Posterior cingulate gyrus (tissue), 11 donors: ENCODE data around the gene EN1.

ENCODE experiments used
- DNase-seq, 10 donors: peaks; one replicate each; pipeline versions ENCODE4 v3.0.0 to v3.0.0-alpha.2; 2020 to 2021; ENCODE audit warnings: mixed read lengths in 3 of 10
- intact Hi-C: fragments of 100-400 bp; cut with DNase I; formaldehyde crosslinking; loops from one replicate; pipeline ENCODE4 v1.15.1; 2023

Gene EN1

DNA sequence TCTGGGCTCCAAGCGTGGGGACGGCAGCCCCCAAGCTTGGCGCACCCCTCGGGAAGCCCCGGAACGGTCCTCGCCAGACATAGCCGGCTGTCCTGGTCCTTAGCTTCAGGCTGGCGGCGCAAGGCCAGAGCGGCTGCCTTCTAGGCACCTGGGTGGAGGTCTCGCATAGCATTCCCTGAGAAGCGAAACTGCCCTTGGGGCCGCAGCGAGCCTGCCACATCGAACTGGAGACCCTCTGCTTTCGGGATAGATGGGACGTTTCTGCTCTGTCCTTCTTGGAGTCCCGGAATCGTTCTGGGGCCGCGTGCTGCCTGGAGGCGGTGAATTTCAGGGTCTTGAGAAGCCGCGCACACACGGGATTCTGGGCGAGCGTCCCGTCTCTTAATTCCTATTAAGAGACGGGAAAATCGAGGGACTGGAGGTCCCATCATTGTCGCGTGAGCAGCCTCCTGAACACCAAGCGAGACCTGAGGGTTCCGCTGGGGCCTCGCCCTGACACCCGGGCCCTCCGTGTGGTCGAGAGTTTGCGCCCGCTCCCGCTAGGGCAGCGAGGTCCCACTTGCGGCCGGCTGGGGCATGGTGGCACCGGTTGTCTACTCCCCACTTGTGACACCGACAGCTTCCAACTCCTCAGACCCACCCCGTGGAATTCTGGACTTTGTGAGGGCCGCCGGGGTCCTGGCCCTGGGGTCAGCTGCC lies 9.7 kb upstream of the EN1 start:
- DNase-seq, result no peak
- intact Hi-C loops, result loop anchor here (5.0 kb wide), 1 partner anchor 485 kb away; no protein-coding TSS in a partner anchor

DNA sequence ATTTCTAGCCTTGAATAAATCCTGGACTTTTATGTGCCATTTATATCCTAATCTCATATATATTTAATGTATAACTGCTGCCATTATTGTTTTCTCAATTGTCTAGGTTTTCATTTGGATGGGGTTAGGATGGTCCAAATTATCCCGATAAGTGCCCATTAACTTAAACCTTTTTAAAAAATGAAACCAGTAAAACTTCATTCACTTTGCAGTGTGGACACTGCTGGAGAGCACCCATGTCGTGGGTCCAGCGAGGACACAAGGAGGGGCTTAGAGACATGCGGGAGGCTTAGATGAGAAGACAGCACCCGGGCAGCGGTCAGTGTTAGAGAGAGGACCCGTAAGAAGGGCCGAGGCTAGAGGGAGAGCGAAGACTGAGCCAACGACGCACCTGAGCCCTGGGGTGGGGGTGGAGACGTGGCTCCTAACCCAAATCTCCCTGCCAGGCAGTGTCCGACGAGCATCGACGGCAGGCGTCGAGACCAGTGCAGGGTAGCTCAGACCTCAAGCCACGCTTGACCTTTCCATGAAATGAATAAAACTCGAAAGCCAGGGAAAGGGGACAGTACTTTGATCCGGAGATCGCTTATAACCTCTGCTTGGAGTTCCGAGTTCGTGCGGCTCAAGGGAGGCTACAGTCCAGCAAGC lies 9.0 kb upstream of the EN1 start:
- DNase-seq, result no peak
- intact Hi-C loops, result loop anchor here (5.0 kb wide), 1 partner anchor 484 kb away; no protein-coding TSS in a partner anchor

DNA sequence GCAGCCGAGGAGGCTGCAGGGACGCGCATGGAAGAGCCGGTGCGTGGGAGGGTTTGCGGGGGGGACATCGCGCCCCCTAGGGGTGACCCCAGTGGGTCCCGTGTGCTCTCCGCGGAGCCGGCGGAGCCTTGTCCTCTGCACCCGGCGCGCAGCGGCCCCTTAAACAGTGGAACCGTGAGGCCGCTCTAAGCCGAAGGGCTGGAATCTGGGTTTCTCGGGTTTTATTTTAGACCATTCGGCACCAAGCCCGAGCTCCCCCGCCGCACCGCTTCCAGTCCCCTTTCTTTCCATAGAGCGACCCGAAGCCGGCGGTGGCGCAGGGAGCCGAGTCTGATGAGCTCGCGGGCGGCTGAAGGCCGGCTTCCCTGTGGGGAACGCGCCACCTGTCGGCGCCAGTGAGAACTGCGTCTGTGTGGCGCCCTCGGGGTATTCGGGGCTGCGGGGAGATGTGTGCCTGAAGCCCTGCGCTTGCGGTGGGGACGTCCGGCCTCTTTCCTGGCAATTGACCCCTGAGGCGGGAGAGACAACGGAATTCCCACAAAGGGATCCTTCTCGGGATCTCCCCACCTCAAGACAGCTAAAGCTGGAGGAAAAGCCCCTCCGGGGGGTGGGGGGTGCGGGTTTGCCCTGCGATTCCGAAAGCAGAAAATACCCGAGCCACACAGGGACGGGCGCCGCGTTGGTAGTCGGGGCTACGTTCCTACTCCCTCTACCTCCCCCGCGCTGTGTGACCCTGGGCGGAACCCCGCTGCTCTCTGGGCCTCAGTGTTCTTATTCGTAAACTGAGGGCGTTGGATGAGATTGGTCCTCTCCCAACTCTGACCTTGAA lies 8.2 kb upstream of the EN1 start:
- intact Hi-C loops, result loop anchor here (1.0 to 5.0 kb wide), 3 partner anchors 483 to 809 kb away; no protein-coding TSS in a partner anchor
- DNase-seq, result peak; percentile 42 to 96 (median 82)

DNA sequence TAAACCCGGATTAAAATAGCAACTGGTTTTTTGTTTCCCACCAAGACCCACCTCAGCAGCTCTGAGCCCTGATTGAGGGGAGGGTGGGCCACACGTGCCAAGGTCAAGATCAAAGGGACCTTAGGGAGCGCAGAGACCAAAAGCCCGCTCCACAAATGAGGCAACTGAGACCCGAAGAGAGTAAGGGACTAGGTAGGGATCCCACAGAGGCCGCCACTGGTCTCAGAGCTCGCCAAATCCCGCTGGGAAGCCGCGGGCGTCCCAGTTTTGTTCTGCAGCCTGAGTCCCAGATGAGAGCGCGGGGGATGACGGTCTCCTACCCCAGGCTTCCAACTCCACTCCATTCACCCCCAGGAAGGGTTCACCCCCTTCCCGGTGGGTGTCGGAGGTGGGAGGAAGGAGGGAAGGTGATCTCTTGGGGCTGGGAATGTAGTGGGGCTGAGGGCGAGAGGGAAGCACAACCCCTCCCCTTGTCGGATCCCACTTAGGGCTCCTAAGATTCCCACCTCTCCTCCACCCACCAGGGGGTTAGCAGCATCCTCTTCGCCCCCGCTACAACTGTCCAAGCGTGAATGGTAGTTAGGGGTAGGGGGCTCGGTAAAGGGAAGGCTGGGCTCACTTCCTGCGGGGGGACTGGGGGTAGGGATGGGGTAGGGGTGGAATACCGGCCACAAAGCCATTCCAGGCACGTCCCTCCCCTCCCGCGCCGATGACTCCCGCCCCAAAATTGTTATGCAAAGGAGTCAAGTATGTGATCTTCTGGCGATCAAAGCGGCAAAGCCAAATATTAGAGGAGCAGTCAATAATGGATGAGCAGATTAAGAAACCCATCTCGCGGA lies 7.3 kb upstream of the EN1 start:
- DNase-seq, result no peak
- intact Hi-C loops, result loop anchor here (1.0 to 5.0 kb wide), 3 partner anchors 482 to 808 kb away; no protein-coding TSS in a partner anchor

DNA sequence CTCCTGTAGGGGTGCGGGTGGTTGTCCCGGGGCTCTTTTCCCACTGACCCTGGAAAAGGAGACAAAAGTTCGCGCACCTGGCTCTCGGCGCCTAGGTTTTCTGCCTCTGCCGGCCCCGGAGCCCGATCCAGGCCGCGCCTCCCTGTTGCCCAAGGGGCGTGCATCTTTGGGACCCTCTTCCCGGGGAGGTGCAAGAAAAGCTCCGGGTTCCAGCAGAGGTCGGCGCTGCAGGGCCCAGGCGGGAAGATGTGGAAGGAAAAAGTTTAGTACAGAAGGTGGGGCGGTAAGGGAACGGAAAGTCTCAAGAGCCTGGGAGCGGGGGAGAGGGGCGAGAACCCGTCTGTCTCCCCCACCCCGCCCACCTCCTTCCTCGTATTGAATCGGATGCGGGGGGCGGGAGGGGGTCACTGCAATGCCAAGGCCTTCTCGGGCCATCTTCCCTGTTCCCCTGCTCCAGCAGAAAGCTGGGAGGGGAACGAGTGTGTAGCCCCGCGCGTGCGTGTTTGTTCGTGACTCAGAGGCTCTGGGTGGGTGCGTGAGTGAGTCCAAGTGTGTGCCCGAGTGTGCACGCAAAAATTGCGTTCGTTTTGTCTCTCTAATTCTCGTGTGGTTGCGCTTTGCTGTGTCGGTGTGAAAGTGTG lies 6.3 kb upstream of the EN1 start:
- no peak for DNase-seq
- intact Hi-C loops, result loop anchor here (2.0 kb wide), 1 partner anchor 807 kb away; no protein-coding TSS in a partner anchor

DNA sequence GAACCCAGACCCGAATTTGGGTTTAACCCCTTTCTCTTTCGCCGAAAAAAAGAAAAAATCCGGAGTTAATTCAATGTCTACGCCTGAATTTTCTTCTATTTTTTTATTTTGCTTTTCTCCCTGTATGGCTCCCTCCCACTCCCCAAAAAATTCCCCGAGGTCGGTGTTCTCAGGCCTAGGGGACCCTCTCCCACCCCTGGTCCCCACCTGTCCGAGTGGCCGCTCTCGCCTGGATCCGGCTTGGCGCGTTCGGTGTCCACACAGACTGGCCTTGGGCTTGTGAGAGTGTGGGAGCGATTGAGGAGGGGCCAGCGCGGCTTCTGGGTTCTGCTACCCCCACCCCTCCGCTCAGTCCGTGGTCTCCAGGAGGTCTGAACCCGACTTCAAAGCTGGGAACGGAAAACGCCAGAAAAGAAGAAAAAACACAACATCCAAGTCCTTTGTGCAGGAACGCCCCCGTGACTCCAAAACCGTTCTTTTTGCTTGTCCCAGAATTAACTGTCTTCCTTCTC lies 5.7 kb upstream of the EN1 start:
- no peak for DNase-seq
- intact Hi-C loops, result no loop called here

DNA sequence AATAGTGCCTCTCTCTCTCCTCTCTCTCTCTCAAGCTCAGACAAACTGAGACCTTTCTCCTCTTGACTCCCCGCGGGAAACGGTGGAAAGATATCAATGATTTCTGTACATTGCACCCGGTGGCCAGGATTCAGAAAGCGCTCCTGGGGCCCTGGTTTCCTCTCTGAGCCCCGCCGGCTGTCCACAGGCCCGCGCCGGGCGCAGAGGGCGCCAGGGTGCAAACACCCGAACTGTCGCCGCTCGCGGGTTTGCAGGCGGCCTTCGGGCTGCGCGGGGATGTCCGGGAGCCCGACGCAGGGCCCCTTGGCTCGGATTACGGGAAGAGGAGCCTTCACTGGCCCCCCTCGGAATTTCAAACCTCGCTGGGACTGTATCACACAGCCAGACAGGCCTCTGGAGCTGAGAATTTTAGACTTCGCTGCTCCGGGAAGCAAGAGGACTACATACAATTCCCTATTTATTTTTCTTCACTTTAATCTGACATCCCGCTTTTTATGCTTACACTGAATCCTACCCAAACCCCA lies 5.2 kb upstream of the EN1 start:
- DNase-seq, result no peak
- intact Hi-C loops, result no loop called here

DNA sequence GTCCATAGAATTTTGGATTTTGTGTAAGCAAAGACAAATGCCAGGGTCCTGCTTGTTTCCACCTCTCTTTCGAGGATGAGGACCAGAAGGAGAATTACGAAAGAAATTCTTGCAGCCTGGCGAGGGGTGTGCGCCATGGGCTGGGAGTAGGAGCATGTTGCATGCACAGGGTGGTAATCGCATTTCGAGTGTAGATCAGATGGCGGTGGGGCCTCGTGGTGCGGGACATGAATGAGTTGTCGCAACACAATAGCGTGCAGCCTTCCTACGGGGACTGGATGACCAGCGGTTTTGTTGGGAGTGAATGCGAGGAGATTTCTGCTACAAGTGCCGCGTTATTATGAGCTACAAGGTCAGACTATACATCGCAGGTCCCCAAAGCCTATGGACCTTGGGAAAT lies 4.2 kb upstream of the EN1 start:
- intact Hi-C loops, result no loop called here
- no peak for DNase-seq

DNA sequence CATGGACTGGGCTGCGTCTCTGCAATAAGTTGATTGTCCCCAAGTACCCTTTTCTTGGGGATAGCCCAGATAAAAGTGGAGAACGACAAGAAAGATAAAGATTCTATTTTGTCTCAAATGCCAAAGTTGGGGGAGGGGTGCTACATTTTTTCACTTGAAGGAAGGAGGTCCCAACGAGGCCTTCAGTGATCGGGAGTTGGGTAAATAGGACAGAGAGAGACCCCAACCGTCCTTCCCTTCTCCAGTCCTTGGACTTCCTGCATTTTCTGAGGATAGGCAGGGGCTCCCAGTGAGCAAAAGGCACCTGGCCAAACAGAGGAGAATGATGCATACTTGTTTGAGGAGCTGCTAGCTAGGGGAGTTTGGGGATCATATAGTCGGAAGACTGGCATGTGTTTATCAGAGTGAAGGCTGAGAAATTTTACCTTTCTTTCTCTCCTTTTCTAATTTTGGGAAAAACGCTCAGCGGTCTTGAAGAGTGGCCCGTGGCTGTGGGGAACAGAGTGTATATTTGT lies 3.5 kb upstream of the EN1 start:
- intact Hi-C loops, result no loop called here
- DNase-seq, result no peak

DNA sequence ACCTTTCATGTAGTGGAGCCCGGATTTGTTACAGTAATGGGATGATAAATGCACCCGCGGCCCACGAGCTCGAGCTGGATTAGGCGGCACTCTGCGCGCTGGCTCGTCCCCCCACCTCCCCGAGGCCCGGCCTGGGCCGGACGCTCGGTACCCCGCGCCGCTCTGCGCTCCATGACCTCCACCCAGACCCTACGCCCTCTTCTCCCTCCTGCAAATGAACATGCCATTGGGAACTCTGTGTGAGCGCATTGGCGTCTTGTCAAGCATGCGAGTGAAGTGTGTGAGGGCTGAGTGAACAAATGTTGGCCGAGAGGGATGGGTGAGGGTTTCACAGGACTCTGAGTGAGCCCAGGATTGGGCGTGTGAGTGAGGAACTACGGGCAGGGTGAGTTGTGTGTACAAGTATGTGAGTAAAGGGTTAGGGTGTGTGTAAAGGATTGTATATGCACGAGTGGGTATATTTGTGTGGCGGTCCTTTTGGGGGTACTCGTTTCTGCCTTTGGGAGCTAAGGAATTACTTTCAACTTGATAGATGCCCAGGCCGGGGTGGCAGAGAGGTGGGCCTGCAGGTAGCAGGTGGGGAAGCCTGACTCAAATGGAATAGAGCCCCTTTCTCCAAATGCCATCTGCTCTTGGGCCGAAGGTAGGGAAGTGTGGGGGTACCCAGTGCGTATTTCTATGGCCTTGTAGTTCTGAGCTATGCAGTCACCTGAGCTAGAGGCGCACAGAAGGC lies 2.9 kb upstream of the EN1 start:
- DNase-seq, result peak in 1 of 10 donors; percentile 68
- intact Hi-C loops, result no loop called here

DNA sequence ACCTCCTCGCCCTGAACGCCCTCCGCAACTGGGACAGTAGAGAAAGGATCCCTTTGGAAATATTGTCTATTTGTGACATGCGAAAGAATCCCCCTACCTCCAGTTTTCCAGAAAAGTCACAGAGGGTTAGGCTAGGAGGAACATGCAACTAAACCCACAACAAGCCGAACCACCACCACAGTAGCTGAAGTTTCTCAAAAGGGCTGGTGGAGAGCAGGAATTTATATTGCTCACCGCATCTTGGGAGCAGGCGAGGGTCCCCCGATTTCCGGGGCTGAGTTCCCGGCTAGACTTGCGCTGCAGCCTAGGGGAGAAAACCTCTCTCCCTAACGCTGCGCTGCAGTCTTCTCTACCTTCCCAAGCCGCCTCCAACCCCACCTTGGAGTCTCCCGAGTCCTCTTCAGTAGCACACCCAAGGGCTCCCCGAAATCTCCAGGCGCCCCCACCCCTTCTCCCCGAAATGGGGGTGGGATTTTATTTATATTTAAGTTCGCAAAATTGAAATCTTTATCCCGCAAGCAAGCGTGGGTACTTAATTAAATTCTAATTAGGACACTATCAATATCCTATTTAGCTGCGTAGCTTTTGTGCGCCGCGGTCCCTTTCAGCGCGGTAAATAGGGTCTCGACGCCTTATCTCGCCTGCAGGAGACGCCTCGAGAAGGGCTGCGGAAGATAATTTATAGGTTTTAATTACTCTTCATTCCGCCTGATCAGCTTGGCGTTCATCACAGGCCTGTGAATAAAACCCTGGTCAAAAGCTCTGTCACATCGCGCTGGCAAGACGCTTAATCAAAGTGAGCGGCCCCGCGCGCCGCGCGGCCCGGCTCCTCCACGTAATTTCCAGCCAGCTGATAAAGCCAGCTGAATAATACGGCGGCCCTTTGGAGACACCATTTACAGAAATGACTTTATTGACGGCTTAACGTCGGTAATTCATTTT lies 2.0 kb upstream of the EN1 start:
- intact Hi-C loops, result no loop called here
- DNase-seq, result peak in 1 of 10 donors; percentile 59

DNA sequence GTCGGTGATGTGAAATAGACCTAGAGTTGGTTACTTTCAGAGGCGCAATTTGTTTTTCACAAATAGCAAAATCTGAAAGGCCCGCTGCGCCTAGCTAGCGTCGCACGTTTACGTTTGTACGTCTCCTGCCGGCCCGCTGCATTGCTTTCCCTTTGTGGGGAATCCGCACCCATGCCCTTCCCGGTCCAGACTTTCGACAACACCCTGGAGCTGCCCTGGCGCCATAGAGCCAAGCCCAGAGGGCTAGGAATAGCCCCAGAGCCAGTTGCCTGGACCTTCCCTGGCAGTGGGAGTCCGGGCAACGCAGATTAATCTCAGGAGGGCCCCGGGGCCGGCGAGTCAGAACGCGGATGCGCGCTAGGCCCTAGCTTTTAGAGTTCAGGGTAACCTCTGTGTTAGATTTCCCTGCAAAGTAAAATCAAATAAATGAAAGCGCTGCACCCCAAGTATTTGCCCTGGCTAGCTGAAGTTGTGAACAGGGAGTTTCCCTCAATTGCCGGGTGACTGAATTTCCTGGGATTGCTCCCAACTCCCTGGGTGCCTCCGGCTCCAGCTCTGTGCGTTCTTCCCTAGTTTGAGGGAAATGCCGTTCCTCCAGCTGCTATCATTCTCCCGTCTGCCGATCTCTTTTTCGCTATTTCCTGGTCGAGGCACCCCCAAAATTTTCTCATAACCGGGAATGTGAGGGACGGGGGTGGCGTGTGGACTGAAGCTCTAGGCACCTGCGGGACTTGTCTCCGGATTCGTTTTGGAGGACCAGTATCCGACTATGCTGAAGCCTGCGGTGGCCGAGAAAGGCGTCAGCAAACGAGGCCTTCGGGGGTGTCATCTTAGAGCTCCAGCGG lies 1.2 kb upstream of the EN1 start:
- intact Hi-C loops, result no loop called here

DNA sequence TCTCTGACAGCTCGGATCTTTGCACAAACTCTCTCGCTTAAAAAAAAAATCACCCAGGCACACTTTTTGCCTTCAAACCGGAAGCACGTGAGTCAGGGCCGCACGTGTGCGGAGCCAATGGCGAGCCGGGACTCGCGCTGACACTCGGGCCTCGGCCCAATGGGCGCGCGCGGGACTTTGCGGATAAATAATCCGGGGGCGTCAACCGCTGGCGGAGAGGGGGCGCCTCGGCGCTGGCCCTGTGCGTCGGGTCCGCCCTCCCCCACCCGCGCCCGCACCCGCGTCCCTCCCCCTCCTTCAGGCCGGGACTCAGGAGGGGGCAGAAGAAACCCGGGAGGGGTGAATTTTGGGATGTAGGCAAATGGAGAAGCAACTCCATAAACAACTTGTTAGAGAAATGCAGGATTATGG lies 319 bp upstream of the EN1 start:
- DNase-seq, result peak in 1 of 10 donors; percentile 67
- intact Hi-C loops, result no loop called here

More for the DNA sequence above, 1.2 kb upstream of the EN1 start:
- peak in 1 of 10 donors; percentile 63 for DNase-seq

DNA sequence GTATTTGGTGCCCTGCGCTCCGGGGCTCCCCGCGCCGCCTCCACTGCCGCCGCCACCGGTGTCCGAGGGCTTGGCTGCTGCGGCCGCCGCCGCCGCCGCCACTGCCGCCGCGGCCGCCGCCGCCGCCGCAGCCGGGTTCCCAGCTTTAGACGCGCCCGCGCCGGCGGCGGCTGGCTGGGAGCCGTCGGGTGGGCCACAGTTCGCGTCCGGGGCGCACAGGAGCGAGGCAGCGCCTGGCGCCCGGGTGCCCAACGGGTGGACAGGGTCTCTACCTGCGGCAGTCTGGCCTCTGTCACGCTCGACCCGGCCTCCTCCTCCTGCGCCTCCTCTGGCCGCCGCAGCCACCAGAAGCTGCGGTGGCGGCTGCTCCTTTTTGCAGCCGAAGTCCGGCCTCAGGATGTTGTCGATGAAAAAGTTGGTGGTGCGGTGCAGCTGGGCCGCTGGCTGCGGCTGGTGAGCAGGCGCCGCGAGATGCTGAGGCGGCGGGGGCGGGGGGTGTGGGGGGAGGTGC lies 951 bp downstream of the EN1 start:
- intact Hi-C loops, result no loop called here
- DNase-seq, result no peak

DNA sequence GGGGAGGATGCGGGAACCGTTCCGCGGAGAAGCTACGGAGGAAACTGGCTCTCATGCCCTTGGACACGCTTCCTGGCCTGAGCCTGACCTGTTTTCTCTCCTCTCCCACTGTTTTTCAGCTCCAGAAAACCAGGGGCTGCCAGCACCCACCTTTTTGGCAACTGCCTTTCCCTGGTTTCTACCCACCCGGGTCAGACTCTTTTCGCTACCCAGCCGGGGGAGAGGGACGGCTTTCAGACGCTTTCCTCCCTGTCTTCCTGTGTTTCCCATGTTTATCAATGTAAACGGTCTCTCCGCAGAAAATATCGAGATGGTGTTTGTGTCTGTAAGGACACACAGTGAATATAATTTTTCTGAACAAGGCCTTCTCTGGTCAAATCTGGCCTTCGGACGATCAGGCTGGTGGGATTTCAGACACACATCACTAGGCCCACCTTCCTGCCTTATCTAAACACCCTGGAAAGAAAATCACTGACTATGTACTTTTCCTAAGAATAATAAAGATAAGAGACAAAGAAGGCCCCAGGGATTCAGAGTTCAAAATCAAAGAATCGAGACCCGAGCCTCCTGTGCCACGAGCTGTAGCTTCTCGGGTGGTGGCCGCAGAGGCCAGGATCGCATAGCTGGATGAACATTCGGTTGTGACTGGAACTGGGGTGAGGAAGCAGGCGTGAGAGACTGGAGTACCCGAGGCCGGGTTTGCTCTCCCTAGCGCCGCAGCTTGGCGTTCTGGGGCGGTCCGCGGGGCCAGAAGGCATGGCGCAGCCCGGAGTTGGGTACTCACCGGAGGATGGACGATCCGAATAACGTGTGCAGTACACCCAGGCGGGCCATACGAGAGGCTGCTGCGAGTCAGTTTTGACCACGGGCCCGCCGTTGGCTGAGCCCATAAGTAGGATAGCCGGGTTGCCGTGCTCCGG lies 1.7 kb downstream of the EN1 start:
- DNase-seq, result peak in 2 of 10 donors; percentile 24 to 71
- intact Hi-C loops, result no loop called here
